Activated T-helper 9 cell treated with anti-CD3 and anti-CD28 coated beads, Interleukin-2, amount 50 U/mL, for 16 hours (primary cell): Measurements from ENCODE around the gene TAF11L2.
"Not testable (repeated sequence)": the region's sequence is repeated elsewhere in the genome, so short reads cannot be mapped to it uniquely, and the experiment has no call there.

Experiments
- DNase-seq: peaks from one replicate; pipeline ENCODE4 v3.0.0-alpha.2; 2020; ENCODE audit warnings: low read depth

The TAF11L2 gene

GRCh38 chr5:17497931-17498330 lies at the start of gene TAF11L2:
Gene TAF11L2, plus strand, starts transcription at chr5:17498231.
- DNase-seq, result not testable (repeated sequence)

- DNase-seq, result no peak
Measured at GRCh38 chr5:17448877-17449276, 49.2 kb upstream of the TAF11L2 start.

- no peak for DNase-seq
Measured at GRCh38 chr5:17452936-17453335, 45.1 kb upstream of the TAF11L2 start.

GRCh38 chr5:17455942-17456341 lies 42.1 kb upstream of the TAF11L2 start:
- DNase-seq, result no peak

- DNase-seq, result no peak
Measured at GRCh38 chr5:17461793-17462192, 36.2 kb upstream of the TAF11L2 start.

GRCh38 chr5:17463653-17464052 lies 34.4 kb upstream of the TAF11L2 start:
- no peak for DNase-seq

- no peak for DNase-seq
Measured at GRCh38 chr5:17470064-17470463, 28.0 kb upstream of the TAF11L2 start.

- DNase-seq, result not testable (repeated sequence)
Measured at GRCh38 chr5:17475064-17475463, 23.0 kb upstream of the TAF11L2 start.

GRCh38 chr5:17477043-17477442 lies 21.0 kb upstream of the TAF11L2 start:
- DNase-seq, result no peak

- DNase-seq, result no peak
Measured at GRCh38 chr5:17477573-17478265, 20.3 kb upstream of the TAF11L2 start.

GRCh38 chr5:17481378-17481777 lies 16.7 kb upstream of the TAF11L2 start:
- DNase-seq, result no peak

- DNase-seq, result no peak
Measured at GRCh38 chr5:17482790-17483189, 15.2 kb upstream of the TAF11L2 start.

GRCh38 chr5:17486464-17487173 lies 11.4 kb upstream of the TAF11L2 start:
- not testable (repeated sequence) for DNase-seq

- no peak for DNase-seq
Measured at GRCh38 chr5:17487174-17487512, 10.9 kb upstream of the TAF11L2 start.

- not testable (repeated sequence) for DNase-seq
Measured at GRCh38 chr5:17491257-17491656, 6.8 kb upstream of the TAF11L2 start.

- no peak for DNase-seq
Measured at GRCh38 chr5:17492770-17493169, 5.3 kb upstream of the TAF11L2 start.

- no peak for DNase-seq
Measured at GRCh38 chr5:17497446-17497845, 585 bp upstream of the TAF11L2 start.

GRCh38 chr5:17511775-17512325 lies 13.8 kb downstream of the TAF11L2 start:
- DNase-seq, result no peak

GRCh38 chr5:17517526-17517925 lies 19.5 kb downstream of the TAF11L2 start:
- peak; percentile 10 for DNase-seq

GRCh38 chr5:17518067-17518466 lies 20.0 kb downstream of the TAF11L2 start, which contains the start of gene TAF11L3:
Gene TAF11L3, plus strand, starts transcription at chr5:17518367.
- not testable (repeated sequence) for DNase-seq

GRCh38 chr5:17519508-17519907 lies 21.5 kb downstream of the TAF11L2 start:
- DNase-seq, result not testable (repeated sequence)

- not testable (repeated sequence) for DNase-seq
Measured at GRCh38 chr5:17521501-17521900, 23.5 kb downstream of the TAF11L2 start, which contains the start of gene TAF11L4. Gene TAF11L4, plus strand, starts transcription at chr5:17521801.

GRCh38 chr5:17524935-17525334 lies 26.9 kb downstream of the TAF11L2 start, which contains the start of gene TAF11L5:
Gene TAF11L5, plus strand, starts transcription at chr5:17525235.
- not testable (repeated sequence) for DNase-seq
